Natural killer cell (primary cell): Measurements from ENCODE around the gene DVL2. TPM values are rescaled to one million over a fixed set of nuclear protein-coding genes. Genes with fewer than 3 reads are reported as not detected.

ENCODE experiments used
- ATAC-seq, 3 donors: fragments of 150-1000 bp in 2 of 3; fragments of 200-7000 bp in 1 of 3; cut with Tn5 transposase; 1 replicate in 1 of 3; 2 replicates in 2 of 3; pipeline ENCODE4 v1.10.0; 2021; ENCODE audit warnings: mild to moderate bottlenecking in 2 of 3, moderate library complexity in 2 of 3
- DNase-seq, 2 donors: peaks; one replicate each; pipeline versions ENCODE4 v3.0.0 to v3.0.0-alpha.2; 2013 to 2021; ENCODE audit warnings: mixed read lengths in 1 of 2
- H3K27ac ChIP-seq: one replicate; pipeline ENCODE4 v1.5.1; 2013; ENCODE audit warnings: mild to moderate bottlenecking, low read length
- H3K27me3 ChIP-seq: one replicate; pipeline ENCODE4 v1.6.1; 2013; ENCODE audit warnings: low read length; ENCODE audit not compliant: control insufficient read depth, insufficient read depth
- H3K36me3 ChIP-seq: one replicate; pipeline ENCODE4 v1.6.1; 2013; ENCODE audit warnings: low read length; ENCODE audit not compliant: control insufficient read depth, insufficient read depth
- H3K4me1 ChIP-seq: one replicate; pipeline ENCODE4 v1.6.1; 2013; ENCODE audit warnings: low read length; ENCODE audit not compliant: control insufficient read depth, insufficient read depth
- H3K4me3 ChIP-seq: one replicate; pipeline ENCODE4 v1.5.1; 2013; ENCODE audit warnings: low read length
- H3K9me3 ChIP-seq: one replicate; pipeline ENCODE4 v1.6.1; 2013; ENCODE audit warnings: low read length; ENCODE audit not compliant: control insufficient read depth, insufficient read depth
- H3K27ac Mint-ChIP-seq, 2 donors: one replicate each; pipeline ENCODE4 v1.8.0; 2022; ENCODE audit warnings: mild to moderate bottlenecking in 2 of 2, mixed read lengths in 2 of 2, moderate library complexity in 1 of 2
- H3K27me3 Mint-ChIP-seq, 2 donors: one replicate each; pipeline ENCODE4 v1.8.0; 2022; ENCODE audit warnings: low read depth in 2 of 2, mixed read lengths in 2 of 2
- H3K36me3 Mint-ChIP-seq: one replicate; pipeline ENCODE4 v1.8.0; 2022; ENCODE audit warnings: mixed read lengths
- H3K4me1 Mint-ChIP-seq, 2 donors: one replicate each; pipeline ENCODE4 v1.8.0; 2022; ENCODE audit warnings: mixed read lengths in 2 of 2
- H3K4me3 Mint-ChIP-seq: one replicate; pipeline ENCODE4 v1.8.0; 2022; ENCODE audit warnings: mild to moderate bottlenecking, moderate library complexity, mixed read lengths
- H3K9me3 Mint-ChIP-seq, 2 donors: one replicate each; pipeline ENCODE4 v1.8.0; 2022; ENCODE audit warnings: mixed read lengths in 2 of 2
- CTCF ChIP-seq: fragments of 200-600 bp; IDR thresholded peaks from one replicate; pipeline ENCODE4 v1.8.0; 2022; ENCODE audit warnings: antibody characterized with exemption
- WGBS: methylation state at CpG from one replicate; pipeline ENCODE4 v1.1.7; 2013; ENCODE audit warnings: missing lambda C conversion rate; ENCODE audit not compliant: insufficient coverage; 5-methylcytosine and 5-hydroxymethylcytosine counted together
- intact Hi-C: fragments of 100-400 bp; cut with micrococcal nuclease; formaldehyde crosslinking; loops from one replicate; pipeline ENCODE4 v1.14.2; 2022
- total RNA-seq, 4 donors: library from RNA; stranded (reverse); fragments of 120-200 nt in 1 of 4; gene quantifications; one replicate each; pipeline versions ENCODE4 v1.2.3 to v1.2.4, GENCODE V29; 2013 to 2022

DVL2 gene
- total RNA-seq, 3 donors from 2014 or later (not counting 1 experiment from before 2014, with no cell fraction given), result 46.5 to 66.6 (median 61.5) TPM

GRCh38 chr17:7216242-7217112 is 17.8 kb downstream of the DVL2 start:
- Histone ChIP-seq H3K27ac (no peak overlapping the region), H3K27me3 (no peaks in the 10 kb centered on the region), H3K4me1 (peaks cover 55% of the 10 kb centered on the region), H3K36me3 (no peaks in the 10 kb centered on the region), H3K4me3 (no peak overlapping the region), H3K9me3 (no peaks in the 10 kb centered on the region)
- intact Hi-C loops, result loop anchor here (5.0 to 10.0 kb wide), 2 partner anchors 36 to 468 kb away; partner anchors contain the start of genes CTDNEP1, ELP5, TP53 and WRAP53
- H3K27me3 Mint-ChIP-seq, result peaks cover 7 to 14% of the 10 kb centered on the region in 2 donors
- H3K4me3 Mint-ChIP-seq, result peak overlapping the region; percentile 19
- H3K4me1 Mint-ChIP-seq, result peaks cover 34 to 67% of the 10 kb centered on the region in 2 donors
- 49% methylated on average over 7 of the region's 7 CpGs for WGBS
- no peaks in the 10 kb centered on the region for H3K9me3 Mint-ChIP-seq
- H3K36me3 Mint-ChIP-seq, result no peaks in the 10 kb centered on the region
- no peak for TF ChIP-seq CTCF
- DNase-seq, result no peak
- ATAC-seq, result no peak
- H3K27ac Mint-ChIP-seq, result peak overlapping the region in 1 of 2 donors; percentile 87

- peaks cover 7 to 14% of the 10 kb centered on the region in 2 donors for H3K27me3 Mint-ChIP-seq
- DNase-seq (peak in 1 of 2 donors; percentile 47), ATAC-seq (no peak)
- 36% methylated on average over 6 of the region's 10 CpGs for WGBS
- H3K4me1 Mint-ChIP-seq, result peaks cover 29 to 60% of the 10 kb centered on the region in 2 donors
- H3K27ac Mint-ChIP-seq, result peak overlapping the region in 1 of 2 donors; percentile 87
- no peaks in the 10 kb centered on the region for H3K36me3 Mint-ChIP-seq
- Histone ChIP-seq H3K27me3 (no peaks in the 10 kb centered on the region), H3K36me3 (no peaks in the 10 kb centered on the region), H3K27ac (no peak overlapping the region), H3K9me3 (no peaks in the 10 kb centered on the region), H3K4me3 (no peak overlapping the region), H3K4me1 (peaks cover 49% of the 10 kb centered on the region)
- TF ChIP-seq CTCF, result no peak
- no peaks in the 10 kb centered on the region for H3K9me3 Mint-ChIP-seq
- no peak overlapping the region for H3K4me3 Mint-ChIP-seq
- intact Hi-C loops, result loop anchor here (2.0 to 10.0 kb wide), 3 partner anchors 19 to 469 kb away; partner anchors contain the start of genes CTDNEP1, DVL2, ELP5 and TP53
These were observed 18.6 kb downstream of the DVL2 start for GRCh38 chr17:7215652-7216180.

GRCh38 chr17:7215136-7215638 is 19.1 kb downstream of the DVL2 start:
- intact Hi-C loops, result loop anchor here (2.0 to 10.0 kb wide), 3 partner anchors 20 to 470 kb away; partner anchors contain the start of genes CTDNEP1, DVL2, ELP5 and TP53
- H3K27ac Mint-ChIP-seq, result peak overlapping the region; percentile 87 to 99
- no peaks in the 10 kb centered on the region for H3K9me3 Mint-ChIP-seq
- no peaks in the 10 kb centered on the region for H3K9me3 ChIP-seq
- no peak for DNase-seq
- no peaks in the 10 kb centered on the region for H3K36me3 Mint-ChIP-seq
- H3K4me1 ChIP-seq, result peaks cover 44% of the 10 kb centered on the region
- no peaks in the 10 kb centered on the region for H3K27me3 ChIP-seq
- no peak for ATAC-seq
- H3K27me3 Mint-ChIP-seq, result peaks cover 7 to 15% of the 10 kb centered on the region in 2 donors
- TF ChIP-seq CTCF, result no peak
- H3K27ac ChIP-seq, result peak overlapping the region; percentile 67
- H3K4me3 Mint-ChIP-seq, result peak overlapping the region; percentile 89
- no peaks in the 10 kb centered on the region for H3K36me3 ChIP-seq
- peaks cover 23 to 54% of the 10 kb centered on the region in 2 donors for H3K4me1 Mint-ChIP-seq
- WGBS, result 32% methylated on average over 8 of the region's 9 CpGs
- H3K4me3 ChIP-seq, result no peak overlapping the region
